IMR-90 (cell line): ENCODE measurements around the gene ADSS1. TPM values are rescaled to one million over a fixed set of nuclear protein-coding genes. Genes with fewer than 3 reads are reported as not detected.

ENCODE experiments used
- ATAC-seq: fragments of 200-7000 bp; cut with Tn5 transposase; 2 replicates; pipeline ENCODE4 v1.9.1; 2020; ENCODE audit warnings: low read depth, mild to moderate bottlenecking, moderate library complexity
- BruUV-seq: library from RNA; stranded (reverse); fragments of 400-500 nt; replicated peaks from 2 replicates; lab custom pipeline; 2021; lab: Mats Ljungman, UMichigan
- CTCF ChIA-PET: fragments of 300-600 bp; formaldehyde crosslinking; extraction: SDS; loops from one replicate; lab custom pipeline; 2021; ENCODE audit warnings: antibody characterized with exemption; lab: Yijun Ruan, JAX
- POLR2A ChIA-PET: fragments of 300-600 bp; sonication (Branson Sonifier 250); formaldehyde crosslinking; loops from one replicate; lab custom pipeline; 2022; ENCODE audit warnings: antibody characterized with exemption; ENCODE audit not compliant: unreplicated experiment; lab: Charles Lee
- DNase-seq: peaks from one replicate; pipeline ENCODE4 v3.0.0; 2013
- H2AFZ ChIP-seq: replicated peaks from 2 replicates; pipeline ENCODE3; 2013; ENCODE audit warnings: low read length, mild to moderate bottlenecking; ENCODE audit not compliant: poor library complexity
- H2AK5ac ChIP-seq: 2 replicates; pipeline ENCODE4 v1.6.1; 2013; ENCODE audit warnings: low read depth, low read length, inconsistent platforms
- H2AK9ac ChIP-seq: replicated peaks from 2 replicates; pipeline ENCODE3; 2013; ENCODE audit warnings: mild to moderate bottlenecking, low read depth, low read length, moderate library complexity; ENCODE audit not compliant: poor library complexity
- H2BK120ac ChIP-seq: 2 replicates; pipeline ENCODE4 v1.6.1; 2013; ENCODE audit warnings: low read depth, low read length, inconsistent platforms
- H2BK15ac ChIP-seq: 3 replicates; pipeline ENCODE4 v1.6.1; 2013; ENCODE audit warnings: low read depth, low read length, inconsistent platforms
- H2BK20ac ChIP-seq: 2 replicates; pipeline ENCODE4 v1.6.1; 2013; ENCODE audit warnings: low read depth, mild to moderate bottlenecking, inconsistent platforms, low read length, moderate library complexity
- H2BK5ac ChIP-seq: 2 replicates; pipeline ENCODE4 v1.6.1; 2013; ENCODE audit warnings: mild to moderate bottlenecking, low read depth, low read length, inconsistent platforms; ENCODE audit not compliant: poor library complexity, severe bottlenecking
- H3K14ac ChIP-seq: replicated peaks from 2 replicates; pipeline ENCODE4 v1.6.1; 2013; ENCODE audit warnings: low read depth, low read length, inconsistent platforms
- H3K18ac ChIP-seq: 2 replicates; pipeline ENCODE4 v1.6.1; 2013; ENCODE audit warnings: low read depth, low read length, control low read depth
- H3K23ac ChIP-seq: 2 replicates; pipeline ENCODE4 v1.6.1; 2013; ENCODE audit warnings: low read depth, low read length, inconsistent platforms
- H3K27ac ChIP-seq: 2 replicates; pipeline ENCODE4 v1.5.1; 2013; ENCODE audit warnings: mild to moderate bottlenecking, control low read depth, low read length; ENCODE audit not compliant: insufficient read depth
- H3K27me3 ChIP-seq: 2 replicates; pipeline ENCODE4 v1.6.1; 2013; ENCODE audit warnings: low read length; ENCODE audit not compliant: control insufficient read depth, insufficient read depth
- H3K36me3 ChIP-seq: 2 replicates; pipeline ENCODE4 v1.6.1; 2013; ENCODE audit warnings: low read length, mixed read lengths; ENCODE audit not compliant: control insufficient read depth, insufficient read depth
- H3K4ac ChIP-seq: 2 replicates; pipeline ENCODE4 v1.6.1; 2013; ENCODE audit warnings: low read depth, low read length, inconsistent platforms
- H3K4me1 ChIP-seq: 2 replicates; pipeline ENCODE4 v1.6.1; 2013; ENCODE audit warnings: low read length, mixed read lengths; ENCODE audit not compliant: control insufficient read depth, insufficient read depth
- H3K4me2 ChIP-seq: 2 replicates; pipeline ENCODE4 v1.6.1; 2013; ENCODE audit warnings: low read depth, mild to moderate bottlenecking, control low read depth, low read length, moderate library complexity
- H3K4me3 ChIP-seq: 2 replicates; pipeline ENCODE4 v1.5.1; 2013; ENCODE audit warnings: low read depth, mild to moderate bottlenecking, control low read depth, low read length, moderate library complexity; ENCODE audit not compliant: insufficient read depth
- H3K56ac ChIP-seq: 2 replicates; pipeline ENCODE4 v1.6.1; 2013; ENCODE audit warnings: low read length, inconsistent platforms; ENCODE audit not compliant: insufficient read depth; ENCODE audit errors: extremely low read depth
- H3K79me1 ChIP-seq, 2 experiments: 2 replicates each; pipeline ENCODE4 v1.6.1; 2013; ENCODE audit warnings: low read length in 2 of 2, inconsistent platforms in 1 of 2, low read depth in 1 of 2
- H3K9ac ChIP-seq: 2 replicates; pipeline ENCODE4 v1.6.1; 2013; ENCODE audit warnings: low read depth, low read length, control low read depth
- H3K9me1 ChIP-seq: 2 replicates; pipeline ENCODE4 v1.6.1; 2013; ENCODE audit warnings: low read length, inconsistent platforms; ENCODE audit not compliant: insufficient read depth
- H3K9me3 ChIP-seq: 2 replicates; pipeline ENCODE4 v1.6.1; 2013; ENCODE audit warnings: low read length; ENCODE audit not compliant: control insufficient read depth, insufficient read depth
- H4K20me1 ChIP-seq: 2 replicates; pipeline ENCODE4 v1.6.1; 2013; ENCODE audit warnings: low read length, inconsistent platforms; ENCODE audit not compliant: insufficient read depth
- H4K5ac ChIP-seq: 2 replicates; pipeline ENCODE4 v1.6.1; 2013; ENCODE audit warnings: mild to moderate bottlenecking, low read depth, low read length, control low read depth
- H4K8ac ChIP-seq, 2 experiments: 2 replicates each; pipeline ENCODE4 v1.6.1; 2013; ENCODE audit warnings: low read depth in 2 of 2, low read length in 2 of 2, control low read depth in 1 of 2, inconsistent platforms in 1 of 2
- H4K91ac ChIP-seq: 2 replicates; pipeline ENCODE4 v1.6.1; 2013; ENCODE audit warnings: low read depth, low read length, inconsistent platforms; ENCODE audit not compliant: insufficient read depth
- CHD1 ChIP-seq: IDR thresholded peaks from 2 replicates; pipeline ENCODE4 v1.6.1; 2012; ENCODE audit warnings: low read depth, low read length, improper control_type of control experiment
- MAZ ChIP-seq: IDR thresholded peaks from 2 replicates; pipeline ENCODE4 v1.6.1; 2012; ENCODE audit warnings: low read depth, mild to moderate bottlenecking, low read length, improper control_type of control experiment, moderate library complexity, borderline replicate concordance
- MXI1 ChIP-seq: IDR thresholded peaks from 2 replicates; pipeline ENCODE4 v1.6.1; 2012; ENCODE audit warnings: low read depth, mild to moderate bottlenecking, low read length, moderate library complexity, borderline replicate concordance
- POLR2A ChIP-seq: IDR thresholded peaks from 2 replicates; pipeline ENCODE4 v1.6.1; 2012; ENCODE audit warnings: mild to moderate bottlenecking, low read depth, low read length
- WGBS, 2 experiments: methylation state at CpG; one replicate each; pipeline versions ENCODE4 v1.1.5 to v1.1.7; 2013; ENCODE audit warnings: missing lambda C conversion rate in 2 of 2; ENCODE audit not compliant: insufficient read length in 1 of 2; ENCODE audit errors: extremely low coverage in 2 of 2; 5-methylcytosine and 5-hydroxymethylcytosine counted together
- dilution Hi-C: fragments of 300-500 bp; cut with HindIII; formaldehyde crosslinking; loops from one replicate; pipeline ENCODE4 v1.14.3; 2018; ENCODE audit warnings: low sequenced_read_pairs; ENCODE audit not compliant: unreplicated experiment
- in situ Hi-C: fragments of 300-500 bp; cut with MboI; formaldehyde crosslinking; loops from 3 replicates; pipeline ENCODE4 v1.14.3; 2019; ENCODE audit warnings: low sequenced_read_pairs, inconsistent platforms, mixed read lengths
- intact Hi-C: fragments of 100-400 bp; cut with micrococcal nuclease; formaldehyde crosslinking; loops from 2 replicates; pipeline ENCODE4 v1.10.0; 2022
- polyA plus RNA-seq, 3 experiments: library from polyadenylated mRNA; depleted of rRNA; stranded (reverse); fragments of >200 nt; gene quantifications; 2 replicates each; pipeline ENCODE4 v1.2.3, GENCODE V29; 2012; ENCODE audit warnings: low replicate concordance in 1 of 3
- total RNA-seq: library from RNA; depleted of rRNA; stranded (reverse); fragments of >200 nt; gene quantifications from 2 replicates; pipeline ENCODE4 v1.2.3, GENCODE V29; 2012

Gene ADSS1
- total and polyA plus RNA-seq, 2 of the 4 experiments (the other 2 are of a cell fraction): 1.8 to 5.2 TPM

GRCh38 chr14:104689109-104689880, 34.7 kb upstream of the ADSS1 start, which contains the start of gene INF2 (continued):
- no peak for TF ChIP-seq CHD1
- peak; percentile 18; the same call in 1 of the 2 replicates for TF ChIP-seq MAZ

- Histone ChIP-seq H3K9ac (peak overlapping the region; percentile 98), H3K4me1 (peaks cover 40% of the 10 kb centered on the region), H3K27me3 (no peaks in the 10 kb centered on the region), H3K27ac (peak overlapping the region; percentile 88), H3K4me3 (peak overlapping the region; percentile 100), H2AK9ac (peak overlapping the region; percentile 99), H4K20me1 (peaks cover 51% of the 10 kb centered on the region), H4K91ac (peak overlapping the region; percentile 96), H2BK15ac (no peak overlapping the region; the same call in 2 of the 3 replicates), H3K18ac (peak overlapping the region; percentile 9; the same call in 1 of the 2 replicates), H3K4ac (peak overlapping the region; percentile 95), H2BK5ac (peak overlapping the region; percentile 71), H4K8ac (peak overlapping the region; percentile 69 to 90; a peak in 3 of 4 replicates), H3K9me3 (no peaks in the 10 kb centered on the region), H3K4me2 (peak overlapping the region; percentile 87), H3K36me3 (peaks cover 16% of the 10 kb centered on the region), H2BK20ac (no peak overlapping the region), H2BK120ac (peak overlapping the region; percentile 2; the same call in 1 of the 2 replicates), H2AFZ (peak overlapping the region; percentile 90), H4K5ac (peak overlapping the region; percentile 8; the same call in 1 of the 2 replicates), H2AK5ac (peak overlapping the region; percentile 82), H3K56ac (peak overlapping the region; percentile 61), H3K79me1 (peaks cover 0 to 36% of the 10 kb centered on the region in 2 experiments), H3K14ac (peak overlapping the region; percentile 88), H3K9me1 (peaks cover 5% of the 10 kb centered on the region; the same call in 1 of the 2 replicates), H3K23ac (peak overlapping the region; percentile 80)
- DNase-seq (no peak), ATAC-seq (peak; percentile 45)
- no TSS peak for BruUV-seq
- POLR2A ChIA-PET: no interaction called here
- CTCF ChIA-PET: no interaction called here
- no peak for TF ChIP-seq POLR2A
- TF ChIP-seq MXI1: peak; percentile 7; the same call in 1 of the 2 replicates
- 3% methylated on average over 15 of the region's 50 CpGs; no CpG with 5 or more reads in 1 of the 2 experiments for WGBS, 2 experiments
- dilution Hi-C loops (no loop called here), in situ Hi-C loops (no loop called here), intact Hi-C loops (loop anchor here (1.0 to 5.0 kb wide), 2 partner anchors 25 to 38 kb away; no protein-coding TSS in a partner anchor)
Observed at GRCh38 chr14:104689881-104690711, 33.9 kb upstream of the ADSS1 start.
